Prostate gland (tissue), 2 donors: ENCODE results near the gene STK36. TPM values are rescaled to one million over a fixed set of nuclear protein-coding genes. Genes with fewer than 3 reads are reported as not detected.

Source experiments
- DNase-seq: peaks from one replicate; pipeline ENCODE4 v3.0.0-alpha.2; 2019; ENCODE audit warnings: low spot score
- H3K27ac ChIP-seq, 2 donors: fragments of 200-600 bp; sonication (generic); 2 replicates each; pipeline ENCODE4 v1.5.1; 2017 to 2019
- H3K27me3 ChIP-seq: fragments of 200-600 bp; sonication (generic); replicated peaks from 2 replicates; pipeline ENCODE4 v1.5.1; 2019; ENCODE audit not compliant: insufficient read depth
- H3K36me3 ChIP-seq, 2 donors: fragments of 200-600 bp; sonication (generic); 1 replicate in 1 of 2; 2 replicates in 1 of 2; pipeline versions ENCODE4 v1.5.1 to v1.8.1; 2017 to 2019
- H3K4me1 ChIP-seq: fragments of 200-600 bp; sonication (generic); replicated peaks from 2 replicates; pipeline ENCODE4 v1.5.1; 2019
- H3K4me3 ChIP-seq, 2 donors: fragments of 200-600 bp; sonication (generic); 2 replicates each; pipeline ENCODE4 v1.5.1; 2017 to 2019
- H3K9me3 ChIP-seq: fragments of 200-600 bp; sonication (generic); 2 replicates; pipeline ENCODE4 v1.5.1; 2017
- POLR2A ChIP-seq: fragments of 450-650 bp; IDR thresholded peaks from one replicate; pipeline ENCODE4 v1.6.1; 2016; ENCODE audit warnings: antibody characterized with exemption, mild to moderate bottlenecking
- POLR2AphosphoS5 ChIP-seq: sonication (generic); formaldehyde crosslinking; IDR thresholded peaks from one replicate; pipeline ENCODE4 v1.6.1; 2017; ENCODE audit warnings: antibody characterized with exemption
- WGBS: methylation state at CpG from one replicate; pipeline ENCODE4 v1.1.5; 2018; 5-methylcytosine and 5-hydroxymethylcytosine counted together
- intact Hi-C: fragments of 100-400 bp; cut with DNase I; formaldehyde crosslinking; loops from one replicate; pipeline ENCODE4 v1.14.2; 2022
- total RNA-seq, 2 donors: library from RNA; depleted of rRNA; stranded (reverse); fragments of >200 nt; gene quantifications; one replicate each; pipeline ENCODE4 v1.1.0, GENCODE V29; 2016
- TF ChIP-seq, protein P1 (sequence below), 4 experiments: fragments of 200-600 bp in 2 of 4; fragments of 450-650 bp in 2 of 4; sonication (generic) in 2 of 4; IDR thresholded peaks; 1 replicate in 3 of 4; 2 replicates in 1 of 4; pipeline ENCODE4 v1.5.1; 2016 to 2019; ENCODE audit warnings: antibody characterized with exemption in 4 of 4, mild to moderate bottlenecking in 2 of 4, moderate library complexity in 2 of 4

STK36 gene
- total RNA-seq, 2 donors from 2014 or later: 22.0 to 90.9 TPM

DNA sequence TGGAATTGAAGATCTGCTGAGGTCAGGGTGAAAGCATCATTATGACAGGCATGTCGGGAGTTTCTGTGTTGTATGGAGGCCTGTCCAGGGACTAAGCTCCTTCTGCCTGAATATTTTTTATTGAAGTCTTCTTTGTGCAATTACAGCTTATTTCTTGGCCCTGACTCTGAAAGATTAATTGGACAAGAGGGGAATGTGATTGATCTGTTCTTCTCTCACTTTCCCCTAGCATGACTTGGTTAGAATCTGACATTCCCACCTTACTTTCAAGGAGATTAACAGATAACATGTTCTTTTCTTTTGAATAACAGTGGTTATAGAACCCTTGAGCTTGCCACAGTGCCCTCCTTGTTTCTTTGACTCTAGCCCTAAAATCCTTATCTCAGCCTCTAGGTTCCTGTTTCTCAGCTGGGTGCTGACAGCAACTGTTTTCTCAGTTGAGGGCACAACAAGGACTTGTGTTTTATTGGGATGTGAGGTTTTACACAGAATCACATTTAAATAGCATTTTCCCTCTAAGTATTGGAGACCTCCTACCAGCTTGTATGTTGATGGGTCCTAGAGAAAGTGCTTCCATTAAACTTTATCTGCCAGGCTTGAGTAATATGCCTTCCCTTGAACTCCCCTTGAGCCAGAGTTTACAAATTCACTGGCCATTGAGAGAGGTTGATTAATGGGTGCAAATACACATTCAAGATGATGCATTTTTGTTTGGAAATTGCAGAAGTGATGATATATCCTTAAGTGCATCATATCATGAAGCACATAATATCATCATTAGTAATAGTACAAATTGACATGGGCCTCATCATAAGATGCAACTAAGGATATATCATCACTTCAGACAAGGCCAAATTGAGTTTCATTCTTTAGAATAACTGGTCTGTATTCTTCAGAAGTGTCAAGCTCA, 51.2 kb downstream of the STK36 start:
- no peaks in the 10 kb centered on the region for H3K9me3 ChIP-seq
- no peak overlapping the region for H3K4me3 ChIP-seq
- TF ChIP-seq POLR2AphosphoS5 (no peak), POLR2A (no peak)
- TF ChIP-seq, protein P1, sequence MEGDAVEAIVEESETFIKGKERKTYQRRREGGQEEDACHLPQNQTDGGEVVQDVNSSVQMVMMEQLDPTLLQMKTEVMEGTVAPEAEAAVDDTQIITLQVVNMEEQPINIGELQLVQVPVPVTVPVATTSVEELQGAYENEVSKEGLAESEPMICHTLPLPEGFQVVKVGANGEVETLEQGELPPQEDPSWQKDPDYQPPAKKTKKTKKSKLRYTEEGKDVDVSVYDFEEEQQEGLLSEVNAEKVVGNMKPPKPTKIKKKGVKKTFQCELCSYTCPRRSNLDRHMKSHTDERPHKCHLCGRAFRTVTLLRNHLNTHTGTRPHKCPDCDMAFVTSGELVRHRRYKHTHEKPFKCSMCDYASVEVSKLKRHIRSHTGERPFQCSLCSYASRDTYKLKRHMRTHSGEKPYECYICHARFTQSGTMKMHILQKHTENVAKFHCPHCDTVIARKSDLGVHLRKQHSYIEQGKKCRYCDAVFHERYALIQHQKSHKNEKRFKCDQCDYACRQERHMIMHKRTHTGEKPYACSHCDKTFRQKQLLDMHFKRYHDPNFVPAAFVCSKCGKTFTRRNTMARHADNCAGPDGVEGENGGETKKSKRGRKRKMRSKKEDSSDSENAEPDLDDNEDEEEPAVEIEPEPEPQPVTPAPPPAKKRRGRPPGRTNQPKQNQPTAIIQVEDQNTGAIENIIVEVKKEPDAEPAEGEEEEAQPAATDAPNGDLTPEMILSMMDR (IDR thresholded peaks at IDR 0.05): no peak
- intact Hi-C loops: no loop called here
- no peak for DNase-seq
- no peak overlapping the region for H3K27ac ChIP-seq
- no peaks in the 10 kb centered on the region for H3K4me1 ChIP-seq
- H3K27me3 ChIP-seq: no peaks in the 10 kb centered on the region
- WGBS: 58% methylated on average over 1 of the region's 1 CpG
- H3K36me3 ChIP-seq: no peaks in the 10 kb centered on the region

DNA sequence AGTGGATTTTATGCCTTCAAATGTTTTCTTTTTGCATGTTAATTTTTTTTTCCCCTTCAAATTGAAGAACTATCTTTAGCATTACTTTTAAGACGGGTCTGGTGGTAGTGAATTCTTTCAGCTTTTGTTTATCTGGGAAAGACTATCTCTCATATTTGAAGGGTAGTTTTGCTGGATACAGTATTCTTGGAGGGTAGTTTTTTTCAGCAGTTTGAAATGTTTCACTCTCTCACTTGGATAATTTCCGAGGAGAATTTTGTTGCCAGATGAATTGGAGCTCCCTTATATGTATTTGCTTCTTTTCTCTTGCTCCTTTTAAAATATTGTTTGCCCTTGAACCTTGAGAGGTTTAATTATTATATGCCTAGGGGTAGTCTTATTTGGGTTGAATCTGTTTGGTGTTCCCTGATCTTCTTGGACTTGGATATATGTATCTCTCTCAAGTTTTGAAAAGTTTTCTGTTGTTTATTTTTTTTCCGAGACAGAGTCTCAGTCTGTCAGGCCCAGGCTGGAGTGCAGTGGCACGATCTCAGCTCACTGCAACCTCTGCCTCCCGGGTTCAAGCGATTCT, 54.2 kb downstream of the STK36 start:
- TF ChIP-seq, protein P1 (IDR thresholded peaks at IDR 0.05): no peak
- TF ChIP-seq POLR2A: no peak
- TF ChIP-seq POLR2AphosphoS5: no peak
- intact Hi-C loops: no loop called here
- H3K4me3 ChIP-seq: no peak overlapping the region
- H3K27me3 ChIP-seq: no peaks in the 10 kb centered on the region
- no peaks in the 10 kb centered on the region for H3K4me1 ChIP-seq
- no peak overlapping the region for H3K27ac ChIP-seq
- 97% methylated on average over 6 of the region's 6 CpGs for WGBS
- DNase-seq: no peak
- no peaks in the 10 kb centered on the region for H3K9me3 ChIP-seq
- H3K36me3 ChIP-seq: no peaks in the 10 kb centered on the region

DNA sequence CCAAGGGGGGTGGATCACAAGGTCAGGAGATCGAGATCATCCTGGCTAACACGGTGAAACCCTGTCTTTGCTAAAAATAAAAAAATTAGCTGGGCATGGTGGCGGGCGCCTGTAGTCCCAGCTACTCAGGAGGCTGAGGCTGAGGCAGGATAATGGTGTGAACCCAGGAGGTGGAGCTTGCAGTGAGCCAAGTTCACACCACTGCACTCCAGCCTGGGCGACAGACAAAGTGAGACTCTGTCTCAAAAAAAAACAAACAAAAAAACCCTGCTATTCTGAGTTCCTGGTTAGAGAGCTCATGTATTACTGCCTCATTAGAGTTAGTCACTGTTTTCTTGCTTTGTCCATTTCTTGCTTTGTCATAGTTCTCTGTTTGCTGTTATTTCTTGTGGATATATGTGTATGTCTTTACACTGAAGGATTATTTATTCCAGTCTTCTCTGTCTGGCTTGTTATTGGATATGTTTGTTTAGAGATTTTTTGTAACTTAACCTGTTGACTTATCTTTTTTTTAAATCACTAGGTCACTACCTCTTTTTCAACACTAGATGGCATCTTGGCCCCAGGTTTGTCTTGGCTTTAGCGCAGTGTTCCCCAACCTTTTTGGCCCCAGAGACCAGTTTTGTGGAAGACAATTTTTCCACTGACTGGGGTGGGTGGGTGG, 55.7 kb downstream of the STK36 start:
- no peaks in the 10 kb centered on the region for H3K9me3 ChIP-seq
- no peak overlapping the region for H3K4me3 ChIP-seq
- intact Hi-C loops: no loop called here
- TF ChIP-seq POLR2A: no peak
- TF ChIP-seq, protein P1 (IDR thresholded peaks at IDR 0.05): peak in 3 of 4 experiments; percentile 50 to 59 (median 56)
- H3K27me3 ChIP-seq: no peaks in the 10 kb centered on the region
- H3K27ac ChIP-seq: no peak overlapping the region
- H3K36me3 ChIP-seq: no peaks in the 10 kb centered on the region
- no peak for DNase-seq
- WGBS: 95% methylated on average over 6 of the region's 6 CpGs
- peaks cover 6% of the 10 kb centered on the region for H3K4me1 ChIP-seq

DNA sequence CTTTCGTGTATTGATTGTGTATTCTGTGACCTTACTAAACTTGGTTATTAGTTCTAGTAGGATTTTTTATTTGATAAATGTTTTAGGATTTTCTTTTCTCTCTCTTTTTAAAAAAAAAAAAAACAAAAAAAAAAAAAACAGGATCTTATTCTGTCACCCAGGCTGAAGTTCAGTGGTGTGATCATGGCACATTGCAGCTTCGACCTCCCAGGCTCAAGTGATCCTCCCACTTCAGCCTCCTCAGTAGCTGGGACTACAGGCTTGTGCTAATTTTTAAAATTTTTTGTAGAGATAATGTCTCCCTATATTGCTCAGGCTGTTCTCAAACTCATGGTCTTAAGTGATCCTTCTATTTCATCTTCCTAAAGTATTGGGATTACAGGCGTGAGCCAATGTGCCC, 57.8 kb downstream of the STK36 start:
- H3K9me3 ChIP-seq: no peaks in the 10 kb centered on the region
- intact Hi-C loops: no loop called here
- TF ChIP-seq POLR2AphosphoS5 (no peak), POLR2A (no peak)
- TF ChIP-seq, protein P1 (IDR thresholded peaks at IDR 0.05): no peak
- no peak for DNase-seq
- no peak overlapping the region for H3K4me3 ChIP-seq
- H3K27ac ChIP-seq: no peak overlapping the region
- WGBS: 95% methylated on average over 3 of the region's 3 CpGs
- peaks cover 6% of the 10 kb centered on the region for H3K4me1 ChIP-seq
- H3K36me3 ChIP-seq: no peaks in the 10 kb centered on the region
- no peaks in the 10 kb centered on the region for H3K27me3 ChIP-seq
